Gastroesophageal sphincter (tissue), 3 donors: ENCODE measurements around the gene COL4A2.

Experiments used
- POLR2A ChIP-seq, 2 donors: fragments of 450-650 bp; IDR thresholded peaks; one replicate each; pipeline ENCODE4 v1.6.1; 2017; ENCODE audit warnings: antibody characterized with exemption in 2 of 2, mild to moderate bottlenecking in 2 of 2, moderate library complexity in 1 of 2
- POLR2AphosphoS5 ChIP-seq: sonication (generic); formaldehyde crosslinking; IDR thresholded peaks from one replicate; pipeline ENCODE4 v1.6.1; 2017; ENCODE audit warnings: antibody characterized with exemption
- TF ChIP-seq, protein P1 (sequence below), 4 experiments: fragments of 200-600 bp in 2 of 4; fragments of 450-650 bp in 2 of 4; sonication (generic) in 1 of 4; IDR thresholded peaks; one replicate each; pipeline ENCODE4 v1.5.1; 2017 to 2019; ENCODE audit warnings: antibody characterized with exemption in 4 of 4, mild to moderate bottlenecking in 2 of 4, moderate library complexity in 2 of 4

DNA sequence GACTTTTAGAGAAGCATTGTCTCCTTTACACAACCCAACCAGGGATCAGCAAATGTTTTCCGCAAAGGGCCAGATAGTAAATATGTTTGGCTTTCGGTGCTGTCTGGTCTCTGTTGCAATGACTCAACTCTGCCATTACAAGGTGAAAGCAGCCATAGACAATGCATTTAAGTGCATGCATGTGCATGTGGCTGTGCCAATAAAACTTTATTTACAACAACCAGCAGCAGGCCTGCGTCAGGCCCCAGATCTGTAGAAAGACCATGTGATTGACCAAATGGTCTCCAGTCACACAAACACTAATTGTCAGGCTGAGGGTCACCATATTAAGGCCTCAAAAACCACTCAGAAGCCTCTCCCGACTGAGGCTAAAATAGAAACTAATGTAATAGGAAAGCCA, 246.3 kb downstream of the COL4A2 start:
- TF ChIP-seq POLR2AphosphoS5 (no peak), POLR2A (IDR thresholded peaks at IDR 0.05) (no peak)
- TF ChIP-seq, protein P1, sequence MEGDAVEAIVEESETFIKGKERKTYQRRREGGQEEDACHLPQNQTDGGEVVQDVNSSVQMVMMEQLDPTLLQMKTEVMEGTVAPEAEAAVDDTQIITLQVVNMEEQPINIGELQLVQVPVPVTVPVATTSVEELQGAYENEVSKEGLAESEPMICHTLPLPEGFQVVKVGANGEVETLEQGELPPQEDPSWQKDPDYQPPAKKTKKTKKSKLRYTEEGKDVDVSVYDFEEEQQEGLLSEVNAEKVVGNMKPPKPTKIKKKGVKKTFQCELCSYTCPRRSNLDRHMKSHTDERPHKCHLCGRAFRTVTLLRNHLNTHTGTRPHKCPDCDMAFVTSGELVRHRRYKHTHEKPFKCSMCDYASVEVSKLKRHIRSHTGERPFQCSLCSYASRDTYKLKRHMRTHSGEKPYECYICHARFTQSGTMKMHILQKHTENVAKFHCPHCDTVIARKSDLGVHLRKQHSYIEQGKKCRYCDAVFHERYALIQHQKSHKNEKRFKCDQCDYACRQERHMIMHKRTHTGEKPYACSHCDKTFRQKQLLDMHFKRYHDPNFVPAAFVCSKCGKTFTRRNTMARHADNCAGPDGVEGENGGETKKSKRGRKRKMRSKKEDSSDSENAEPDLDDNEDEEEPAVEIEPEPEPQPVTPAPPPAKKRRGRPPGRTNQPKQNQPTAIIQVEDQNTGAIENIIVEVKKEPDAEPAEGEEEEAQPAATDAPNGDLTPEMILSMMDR (IDR thresholded peaks at IDR 0.05) = no peak
